HG03045 (cell line): ENCODE measurements around the gene VPS41.
"Not testable (repeated sequence)": the region's sequence is repeated elsewhere in the genome, so short reads cannot be mapped to it uniquely, and the experiment has no call there.

ENCODE experiments used
- ATAC-seq: cut with Tn5 transposase; IDR thresholded peaks from one replicate; pipeline ENCODE4 v1.9.1; 2021; ENCODE audit warnings: mild to moderate bottlenecking, moderate library complexity; ENCODE audit not compliant: unreplicated experiment

VPS41 gene

DNA sequence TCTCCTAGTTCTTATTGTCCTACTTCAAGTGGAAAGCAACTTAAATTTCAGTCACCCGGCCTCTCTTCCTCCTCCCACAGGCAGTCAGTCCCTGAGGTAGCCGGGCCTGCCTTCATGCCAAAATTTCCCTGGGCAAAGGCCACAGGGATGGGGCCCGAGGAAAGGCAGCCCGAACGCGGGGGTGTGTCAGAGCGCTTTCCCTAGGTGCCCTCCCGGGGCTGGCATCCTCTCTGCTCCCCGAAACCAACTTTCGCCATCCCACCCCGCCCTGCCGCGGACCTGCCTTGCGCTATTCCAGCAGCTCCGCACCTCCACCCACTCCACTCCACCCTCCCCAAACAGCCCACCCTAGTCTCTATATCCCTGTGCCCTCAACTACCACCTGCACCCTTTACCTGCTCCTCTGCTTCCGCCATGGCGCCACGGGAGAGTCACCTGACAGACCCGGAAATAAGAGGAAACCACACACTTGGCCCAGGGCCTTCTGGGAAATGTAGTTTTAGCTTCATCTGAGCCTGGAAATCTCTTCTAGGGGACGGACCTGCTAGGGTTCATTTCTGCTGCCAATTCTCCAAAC is at the start of gene VPS41:
Gene VPS41 (minus strand): TSS at position 433 of the 577 bp plus-strand sequence. CDS start 17 bp downstream, at position 416.
- peak; percentile 98 for ATAC-seq

DNA sequence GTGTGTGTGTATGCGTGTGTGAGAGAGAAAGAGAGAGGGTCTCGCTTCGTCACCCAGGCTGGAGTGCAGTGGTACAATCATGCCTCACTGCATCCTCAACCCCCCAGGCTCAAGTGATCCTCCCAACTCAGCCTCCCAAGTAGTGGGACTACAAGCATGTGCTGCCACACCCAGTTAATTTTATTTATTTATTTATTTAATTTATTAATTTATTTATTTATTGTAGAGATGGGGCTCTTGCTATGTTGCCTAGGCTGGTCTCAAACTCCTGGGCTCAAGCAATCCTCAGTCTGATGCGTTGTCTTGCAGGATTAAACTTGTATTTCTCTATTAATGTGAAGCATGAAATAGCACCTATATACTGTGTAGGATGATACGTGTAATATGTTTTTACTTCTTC is 46.9 kb upstream of the VPS41 start:
- no peak for ATAC-seq

DNA sequence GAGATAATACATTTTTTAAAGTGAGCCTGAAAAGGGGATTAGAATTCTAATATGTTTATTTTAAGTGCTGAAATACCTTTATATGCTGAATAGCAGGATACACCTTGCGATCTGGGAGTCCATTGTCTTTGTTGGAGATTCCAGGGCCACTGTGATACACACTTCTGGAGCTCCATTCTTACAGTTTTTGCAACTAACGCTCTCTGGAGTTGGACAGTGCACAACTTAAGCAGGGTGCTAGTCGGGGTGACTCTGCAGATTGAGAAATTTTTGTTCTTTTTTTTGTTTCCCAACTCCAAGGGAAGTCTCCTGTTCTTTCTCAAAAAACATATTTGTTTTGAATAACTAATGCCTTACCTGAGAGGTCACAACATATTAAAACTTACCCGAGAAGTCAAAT is 45.0 kb upstream of the VPS41 start:
- no peak for ATAC-seq

DNA sequence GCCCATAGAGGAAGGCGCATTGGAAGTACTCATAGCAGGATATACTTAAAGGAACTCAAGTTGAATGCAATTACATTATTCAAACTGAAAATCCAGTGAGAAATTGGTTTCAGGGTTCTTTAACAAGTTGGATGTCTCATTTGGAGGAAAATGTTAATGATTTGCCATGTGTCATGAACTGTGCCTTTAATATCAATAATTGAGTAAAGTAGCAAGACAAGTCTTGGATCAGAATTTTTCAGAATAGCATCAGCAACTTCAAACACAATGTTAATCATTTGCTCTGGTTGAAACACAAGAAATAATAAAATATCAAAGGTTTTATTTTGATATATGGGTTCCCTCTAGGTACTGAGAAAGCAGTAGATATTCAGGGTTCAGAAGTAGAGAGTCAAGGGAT is 44.2 kb upstream of the VPS41 start:
- ATAC-seq = no peak

DNA sequence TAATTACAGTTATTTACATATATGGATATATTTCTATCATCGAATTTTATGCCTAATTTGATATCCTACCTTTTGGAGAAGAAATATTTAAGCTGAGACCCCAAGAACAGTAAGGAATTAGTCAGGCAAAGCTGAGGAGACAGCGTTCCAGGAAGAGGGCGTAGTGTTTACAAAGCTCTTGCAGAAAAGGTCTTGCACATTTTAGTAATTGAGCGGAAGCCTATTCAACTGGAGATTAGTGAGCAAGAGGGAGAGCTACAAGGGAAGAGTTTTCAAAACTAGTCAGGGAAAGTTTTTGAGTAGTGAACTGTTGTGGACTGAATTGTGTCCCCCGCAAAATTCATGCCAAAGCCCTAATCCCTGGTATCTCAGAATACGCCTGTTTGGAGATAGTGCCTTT is 42.2 kb upstream of the VPS41 start:
- ATAC-seq = no peak

DNA sequence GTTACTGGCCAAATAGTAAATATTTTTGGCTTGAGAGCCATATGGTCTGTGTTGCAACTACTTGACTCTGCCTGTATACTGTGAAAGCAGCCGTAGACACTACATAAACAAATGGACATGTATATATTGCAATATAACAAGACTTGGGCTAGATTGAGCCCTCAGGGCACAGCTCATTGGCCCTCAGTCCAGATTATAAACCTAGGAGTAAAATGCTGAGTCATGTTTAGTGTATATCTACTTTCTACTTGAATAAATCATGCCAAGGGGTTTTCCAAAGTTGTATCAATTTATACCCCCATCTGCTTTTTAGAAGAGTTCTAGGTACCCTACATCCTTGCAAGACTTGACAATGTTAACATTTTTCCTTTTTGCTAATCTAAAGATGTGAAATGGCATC is 41.3 kb upstream of the VPS41 start:
- ATAC-seq = no peak

DNA sequence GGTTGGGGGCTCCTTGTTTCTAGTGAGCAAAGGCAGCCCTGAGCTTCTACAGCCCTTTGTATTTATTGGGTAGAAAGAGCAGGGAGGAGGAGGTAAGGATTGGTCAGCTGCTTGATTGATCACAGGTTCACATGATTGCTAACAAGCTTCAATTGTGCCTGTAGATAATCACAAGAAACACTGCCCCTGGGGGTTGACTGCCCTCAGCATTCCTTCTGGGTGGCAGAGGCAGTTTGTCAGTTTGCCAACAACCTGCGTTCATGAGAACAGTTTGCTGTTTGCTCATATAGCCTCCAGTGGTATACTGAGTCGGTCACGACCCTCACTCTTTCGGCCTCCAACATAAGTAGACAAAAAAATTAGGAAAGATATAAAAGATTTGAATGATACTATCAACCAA is 38.5 kb upstream of the VPS41 start:
- not testable (repeated sequence) for ATAC-seq

DNA sequence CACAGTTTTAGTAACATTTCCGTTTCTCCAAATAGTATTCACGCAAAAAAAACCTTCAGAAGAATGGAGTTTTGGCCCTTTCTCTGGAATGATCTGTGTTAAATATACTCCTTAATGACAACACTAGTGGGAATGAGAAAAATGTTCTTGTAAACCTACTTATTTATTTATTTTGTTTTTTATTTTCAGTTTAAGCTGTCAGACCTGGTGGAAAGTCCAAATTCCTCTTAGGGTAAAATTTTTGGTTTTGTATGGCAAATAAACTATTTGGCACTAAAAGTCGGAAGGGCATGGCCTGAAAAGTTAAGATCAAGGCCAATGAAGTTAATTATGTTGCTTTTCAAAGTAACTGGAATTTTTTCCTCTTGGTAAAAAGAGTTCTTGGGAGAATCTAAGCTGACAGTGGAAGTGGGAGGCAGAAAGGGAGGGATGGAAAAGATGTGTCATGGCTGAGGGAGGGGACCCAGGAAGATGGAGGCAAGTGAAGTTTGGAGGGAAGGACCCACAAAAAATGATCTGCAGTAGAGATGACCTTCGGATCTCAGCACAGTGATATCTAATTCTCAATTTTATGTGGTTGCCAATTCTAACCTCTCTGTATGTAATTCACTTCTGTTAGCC is 33.5 kb upstream of the VPS41 start:
- ATAC-seq = no peak

DNA sequence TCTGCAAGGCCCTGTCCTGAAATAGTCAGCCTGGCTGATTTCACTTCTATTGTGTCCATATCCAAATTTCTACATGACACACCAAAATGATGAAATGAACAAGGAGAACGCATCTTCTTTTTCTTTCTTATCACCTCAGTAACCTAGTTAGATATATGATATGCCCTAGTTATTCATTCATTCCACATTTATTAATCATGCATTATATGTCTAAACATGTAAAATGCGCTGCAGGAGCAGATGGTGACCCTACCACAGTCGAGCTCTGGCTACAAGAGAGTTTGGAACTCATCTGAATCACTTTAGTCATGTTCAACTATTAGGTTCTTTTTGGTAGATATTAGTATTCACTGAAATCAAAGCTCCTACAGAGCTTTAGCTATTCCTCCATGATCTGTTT is 31.8 kb upstream of the VPS41 start:
- no peak for ATAC-seq

DNA sequence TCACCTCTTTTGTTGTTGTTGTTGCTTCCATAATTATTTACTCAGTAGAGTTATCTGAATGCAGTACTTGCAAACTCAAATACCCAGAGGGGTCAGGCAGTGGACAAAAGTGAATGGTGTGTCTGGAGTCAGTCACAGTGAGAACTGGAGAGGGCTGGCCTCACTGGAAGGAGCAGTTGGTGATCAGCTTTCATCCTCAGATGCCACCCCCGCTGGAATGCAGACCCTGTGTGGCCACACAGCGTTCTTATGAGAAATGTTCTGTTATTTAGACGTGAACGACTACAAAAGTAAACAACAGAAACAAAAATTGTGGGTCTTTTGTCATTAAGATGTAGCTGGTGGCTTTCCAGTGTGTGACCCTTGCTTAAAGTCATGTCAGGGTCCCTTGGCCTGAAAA is 29.6 kb upstream of the VPS41 start:
- no peak for ATAC-seq

DNA sequence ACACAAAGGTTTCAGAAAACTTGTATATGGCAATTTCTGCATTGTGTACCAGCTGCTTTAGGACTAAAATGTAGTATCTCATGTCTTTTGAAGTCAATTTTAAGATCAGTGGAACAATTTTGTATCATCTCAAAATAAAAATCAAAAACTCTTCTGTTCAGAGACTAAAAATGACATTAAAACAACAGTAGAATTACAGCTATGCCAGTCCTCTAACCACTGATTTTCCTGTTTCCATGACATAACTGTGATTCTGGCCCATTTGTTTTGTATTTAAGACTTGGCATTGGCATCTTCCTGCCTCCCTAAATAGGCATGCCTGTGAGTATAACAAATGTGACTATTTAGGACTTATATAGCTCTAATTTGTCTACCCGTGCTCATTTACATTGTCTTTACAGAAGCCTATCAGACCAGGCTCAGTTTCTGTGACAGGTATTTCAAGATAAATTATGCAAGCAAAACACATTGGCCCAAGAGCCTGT is 29.1 kb upstream of the VPS41 start:
- ATAC-seq = no peak

DNA sequence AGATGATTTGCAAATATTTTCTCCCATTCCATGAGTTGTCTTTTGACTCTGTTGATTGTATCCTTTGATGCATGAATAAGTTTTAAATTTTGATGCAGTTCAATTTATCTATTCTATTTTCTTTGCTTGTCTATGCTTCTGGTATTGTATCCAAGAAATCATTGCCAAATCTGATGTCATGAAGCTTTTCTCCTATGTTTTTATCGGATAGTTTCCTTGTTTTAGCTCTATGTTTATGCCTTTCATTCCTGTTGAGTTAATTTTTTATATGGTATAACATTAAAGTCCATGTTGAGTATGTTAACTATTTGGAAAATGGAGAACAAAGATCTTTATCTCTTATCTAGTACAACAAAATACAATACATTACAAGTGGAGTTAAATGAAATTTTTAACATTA is 27.6 kb upstream of the VPS41 start:
- no peak for ATAC-seq

DNA sequence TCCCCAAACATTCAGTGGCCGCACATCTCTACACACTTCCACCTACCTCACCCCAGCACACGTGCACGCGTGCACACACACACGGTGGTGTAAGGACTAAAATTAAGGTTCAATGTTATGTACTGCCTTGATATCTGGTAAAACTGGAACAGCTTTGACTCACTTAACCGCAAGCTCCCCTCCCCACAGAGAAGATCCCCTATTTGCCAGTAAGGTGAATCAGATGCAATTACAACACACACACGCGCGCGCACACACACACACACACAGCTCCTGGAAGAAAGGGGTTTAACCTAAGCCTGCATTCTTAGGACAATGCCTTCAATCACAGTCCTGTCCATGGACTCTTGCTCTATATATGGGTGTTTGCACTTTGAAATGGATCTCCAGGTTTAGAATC is 25.5 kb upstream of the VPS41 start:
- ATAC-seq = no peak

DNA sequence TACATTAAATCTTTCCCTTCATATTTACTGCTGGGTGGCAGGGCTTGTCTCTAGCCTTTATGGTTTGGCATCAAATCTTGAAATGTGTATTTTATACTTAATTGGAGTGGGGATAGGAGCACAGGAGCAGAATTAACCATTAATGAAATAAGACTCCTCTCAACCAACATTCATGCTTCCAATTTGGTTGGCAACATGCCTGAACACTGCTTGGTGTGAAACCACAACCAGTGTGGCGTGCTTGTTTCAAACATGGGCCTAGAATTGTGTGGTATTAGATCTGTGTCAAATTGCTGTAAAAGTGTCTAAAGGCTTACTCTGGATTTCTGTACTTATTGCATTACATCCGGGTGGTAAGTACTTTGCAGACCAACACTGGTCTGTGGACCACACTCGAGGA is 25.1 kb upstream of the VPS41 start:
- ATAC-seq = no peak

DNA sequence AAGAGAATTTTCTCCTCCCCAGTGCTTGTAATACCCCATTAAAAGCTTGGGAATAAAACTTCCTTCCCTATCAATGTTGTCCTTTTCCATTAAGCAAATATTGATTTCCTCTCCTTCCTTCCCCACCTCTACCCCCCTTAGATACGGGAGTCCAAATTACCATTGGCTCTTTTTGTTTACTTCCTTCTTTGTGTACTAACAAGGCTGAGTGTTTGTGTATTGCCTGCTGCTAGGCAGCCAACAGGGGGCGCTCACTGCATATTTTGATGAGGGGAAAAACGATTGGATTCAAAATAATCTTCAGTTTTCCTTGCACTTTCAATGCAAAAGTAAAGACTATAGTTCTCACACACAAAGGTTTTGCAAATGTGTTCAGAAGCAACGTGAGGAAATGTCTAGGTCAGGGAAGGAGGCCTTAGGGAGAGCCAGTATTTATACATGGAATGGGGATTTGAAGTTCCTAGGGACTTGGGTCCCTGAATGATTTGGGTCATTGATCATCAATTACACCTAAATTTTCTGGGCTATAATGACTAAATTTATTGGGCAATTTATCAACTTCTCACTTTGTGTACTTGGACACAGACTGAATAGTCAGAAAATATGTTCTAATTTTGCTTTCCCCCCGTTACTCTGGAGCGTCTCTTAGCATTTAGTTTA is 23.6 kb upstream of the VPS41 start:
- ATAC-seq = peak; percentile 90

DNA sequence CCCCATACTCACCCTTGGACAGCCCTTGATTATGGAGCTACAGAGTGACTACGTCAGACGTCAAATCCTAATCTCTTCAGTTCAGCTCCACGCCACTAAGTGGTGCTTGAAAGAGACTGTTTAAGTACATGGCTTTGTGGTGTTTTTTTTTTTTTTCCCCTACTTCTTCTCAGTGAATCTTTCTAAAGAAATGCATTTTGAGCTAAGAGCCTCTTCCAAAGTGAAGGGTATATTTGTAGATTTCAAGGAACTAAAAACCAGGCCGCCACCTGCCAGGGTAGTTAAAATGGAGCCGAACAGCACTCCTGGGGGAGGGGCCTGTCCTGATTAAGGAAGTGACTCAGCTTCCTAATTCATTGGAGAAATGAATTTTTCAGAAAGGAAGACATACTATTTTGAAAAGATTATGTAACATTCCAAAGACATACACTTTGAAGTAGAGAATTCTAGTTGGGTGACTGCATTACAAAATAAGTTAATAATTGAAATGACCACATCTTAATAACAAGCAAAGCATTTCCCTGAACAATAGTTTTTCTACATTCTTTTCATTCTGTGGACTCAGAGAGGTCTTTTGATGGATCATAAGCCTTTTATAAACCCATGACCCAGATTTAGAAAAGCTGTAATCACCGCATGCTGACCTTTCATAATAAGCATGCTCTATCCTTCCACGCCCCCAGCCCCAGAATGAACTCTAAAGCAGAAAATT is 20.6 kb upstream of the VPS41 start:
- no peak for ATAC-seq

DNA sequence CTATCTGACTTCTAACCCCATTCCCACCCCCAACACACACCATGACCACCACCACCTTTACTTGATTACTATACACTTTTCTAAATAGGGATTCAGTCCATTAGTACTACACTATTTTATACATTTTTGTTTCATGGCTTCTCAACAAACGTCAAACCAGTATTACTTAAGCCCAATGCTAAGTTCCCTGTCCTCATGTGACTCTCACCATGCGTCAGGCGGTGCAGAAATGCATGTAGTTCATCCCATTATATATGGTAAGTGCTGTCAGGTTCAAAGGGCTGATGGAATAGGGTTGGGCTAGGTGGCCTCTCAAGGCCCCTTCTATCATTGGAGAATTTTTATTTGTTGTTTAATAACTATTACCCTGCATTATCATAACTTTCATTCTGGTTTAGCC is 19.5 kb upstream of the VPS41 start:
- no peak for ATAC-seq

DNA sequence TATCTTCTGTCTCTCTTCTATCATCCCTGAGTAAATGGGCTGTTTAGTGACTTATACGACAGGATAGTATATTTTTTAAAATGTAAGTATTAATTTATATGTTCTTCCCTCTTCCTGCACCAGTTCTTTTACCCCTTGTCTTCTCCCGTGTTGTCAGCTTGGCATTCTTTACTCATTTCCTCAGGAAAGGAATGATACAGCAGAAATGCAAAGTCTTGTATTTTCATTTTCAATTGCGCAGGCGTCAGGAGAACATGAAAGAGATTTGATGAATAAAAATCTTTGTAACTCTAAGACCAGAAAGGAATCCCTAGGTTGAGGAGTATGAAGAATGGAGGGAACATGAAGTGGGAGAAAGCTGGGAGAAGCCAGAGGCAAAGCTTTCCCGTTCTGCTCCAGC is 18.8 kb upstream of the VPS41 start:
- no peak for ATAC-seq

DNA sequence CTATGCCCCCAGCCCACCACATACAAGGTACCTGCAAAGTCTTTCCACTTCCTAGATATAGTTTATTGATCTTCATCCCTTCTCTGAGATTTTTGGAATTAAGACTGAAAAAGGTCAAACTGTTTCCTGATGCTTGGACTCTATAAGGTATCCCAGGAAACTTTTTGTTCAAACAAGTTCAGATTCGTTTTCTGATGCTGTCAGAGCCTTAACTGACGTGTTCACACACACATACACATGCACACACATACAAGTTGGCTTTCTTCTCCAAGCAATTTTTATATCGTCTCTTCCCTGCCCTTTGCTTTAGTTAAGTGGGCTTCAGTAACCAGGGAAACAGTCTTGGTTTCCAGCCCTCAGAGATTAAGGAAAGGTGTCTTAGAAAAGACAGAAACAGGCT is 11.7 kb upstream of the VPS41 start:
- ATAC-seq = no peak

DNA sequence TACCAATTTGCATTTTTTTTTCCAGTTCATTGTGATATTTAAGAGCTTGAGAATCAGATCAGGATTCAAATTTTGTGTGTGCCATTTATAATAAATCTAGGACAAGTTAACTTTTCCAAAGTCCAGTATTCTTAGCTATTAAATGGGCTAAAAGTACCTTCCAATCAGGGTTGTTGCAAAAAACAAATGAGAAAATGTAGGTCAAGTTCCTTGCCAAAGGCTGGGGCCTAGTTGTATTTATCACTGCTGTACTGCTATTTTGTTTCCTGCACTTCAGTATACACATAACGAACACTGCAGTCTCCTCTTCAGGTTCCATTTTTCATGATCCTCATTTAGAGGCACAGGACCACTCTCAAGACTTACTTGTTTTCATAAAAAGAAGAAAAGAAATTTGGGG is 7.4 kb upstream of the VPS41 start:
- no peak for ATAC-seq

DNA sequence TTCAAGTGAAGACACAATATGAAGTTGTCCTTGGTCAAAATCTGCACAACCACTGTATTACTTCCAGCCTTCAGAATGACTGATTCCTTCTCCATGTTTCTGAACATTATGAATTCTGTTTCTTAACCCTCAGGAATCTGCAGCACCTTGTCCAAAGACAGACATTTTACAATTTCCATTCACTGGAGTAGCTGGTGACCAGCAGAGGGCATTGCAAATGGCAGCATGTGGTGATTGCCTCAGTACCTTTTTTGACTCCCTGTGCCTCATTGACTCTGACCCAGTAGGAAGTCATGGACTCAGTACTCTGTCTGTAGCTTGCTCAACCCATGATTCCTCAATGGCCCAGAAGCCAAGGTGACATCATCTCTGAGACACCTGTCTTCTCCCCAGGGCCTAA is 879 bp upstream of the VPS41 start:
- ATAC-seq = no peak

DNA sequence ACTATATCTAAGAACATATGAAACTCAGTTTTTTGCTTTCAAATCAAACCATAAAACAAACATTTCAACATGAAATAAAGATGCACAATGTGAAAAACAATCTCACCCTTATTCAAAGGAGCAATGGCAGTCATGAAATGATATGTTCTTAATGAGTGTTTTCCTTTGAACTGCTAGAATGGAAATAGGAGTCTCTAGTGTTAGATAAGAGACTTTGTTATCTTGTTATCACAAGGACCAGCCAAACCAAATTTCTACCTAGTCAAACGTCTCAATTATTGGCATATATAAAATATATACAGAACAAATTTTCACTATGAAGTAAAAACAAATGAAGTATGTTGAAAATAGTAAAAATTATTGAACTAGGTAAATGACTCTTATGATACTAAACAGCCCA is 1.2 kb downstream of the VPS41 start:
- ATAC-seq = no peak
